ENCODE data around the gene COQ2. TPM values are rescaled to one million over a fixed set of nuclear protein-coding genes. Genes with fewer than 3 reads are reported as not detected.

The COQ2 gene
- polyA plus RNA-seq, 1 experiment = 18.9 TPM

GRCh38 chr4:83267121-83267829 is 17.3 kb downstream of the COQ2 start:
- ChIA-PET CTCF (interaction anchor here (0.5 to 2.3 kb wide), 8 partner anchors 14 to 857 kb away, joined by 3 to 13 read pairs (median 6); no protein-coding TSS in a partner anchor), POLR2A (interaction anchor here (0.9 kb wide), 1 partner anchor 10 kb away, joined by 3 read pairs; no protein-coding TSS in a partner anchor)
- no peak for DNase-seq (ENCODE audit: low read depth, low spot score)
- H3K27ac ChIP-seq (ENCODE audit: low read depth, low read length) = no peak overlapping the region
- H3K4me3 ChIP-seq (ENCODE audit: low read depth, low read length) = no peak overlapping the region
- no peaks in the 10 kb centered on the region for H3K9me3 ChIP-seq (ENCODE audit: control insufficient read depth, insufficient read depth, low read length)
- no peaks in the 10 kb centered on the region for H3K27me3 ChIP-seq (ENCODE audit: control insufficient read depth, insufficient read depth, low read length)
- TF ChIP-seq, protein P1, sequence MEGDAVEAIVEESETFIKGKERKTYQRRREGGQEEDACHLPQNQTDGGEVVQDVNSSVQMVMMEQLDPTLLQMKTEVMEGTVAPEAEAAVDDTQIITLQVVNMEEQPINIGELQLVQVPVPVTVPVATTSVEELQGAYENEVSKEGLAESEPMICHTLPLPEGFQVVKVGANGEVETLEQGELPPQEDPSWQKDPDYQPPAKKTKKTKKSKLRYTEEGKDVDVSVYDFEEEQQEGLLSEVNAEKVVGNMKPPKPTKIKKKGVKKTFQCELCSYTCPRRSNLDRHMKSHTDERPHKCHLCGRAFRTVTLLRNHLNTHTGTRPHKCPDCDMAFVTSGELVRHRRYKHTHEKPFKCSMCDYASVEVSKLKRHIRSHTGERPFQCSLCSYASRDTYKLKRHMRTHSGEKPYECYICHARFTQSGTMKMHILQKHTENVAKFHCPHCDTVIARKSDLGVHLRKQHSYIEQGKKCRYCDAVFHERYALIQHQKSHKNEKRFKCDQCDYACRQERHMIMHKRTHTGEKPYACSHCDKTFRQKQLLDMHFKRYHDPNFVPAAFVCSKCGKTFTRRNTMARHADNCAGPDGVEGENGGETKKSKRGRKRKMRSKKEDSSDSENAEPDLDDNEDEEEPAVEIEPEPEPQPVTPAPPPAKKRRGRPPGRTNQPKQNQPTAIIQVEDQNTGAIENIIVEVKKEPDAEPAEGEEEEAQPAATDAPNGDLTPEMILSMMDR (IDR thresholded peaks at IDR 0.05; ENCODE audit: low read depth, low read length) = no peak

DNA sequence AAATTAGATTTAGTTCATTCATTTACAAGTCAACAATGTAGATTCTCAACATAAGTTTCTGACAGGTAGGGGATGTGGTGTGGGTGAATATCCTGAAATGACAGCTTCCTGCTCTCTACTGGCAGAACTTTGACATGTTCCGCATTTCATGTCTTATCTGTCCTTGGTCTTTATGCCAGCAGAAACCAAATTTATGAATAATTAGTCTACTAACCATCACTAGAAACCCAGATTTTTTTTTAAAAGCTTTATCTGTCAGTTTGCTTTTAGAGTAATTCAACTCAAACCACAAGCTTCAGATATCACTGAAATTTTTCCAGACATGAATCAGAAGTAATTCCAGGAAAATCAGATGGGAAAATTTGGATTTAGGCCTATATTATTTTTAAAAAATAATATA is 17.9 kb downstream of the COQ2 start:
- TF ChIP-seq, protein P1 (IDR thresholded peaks at IDR 0.05; ENCODE audit: low read depth, low read length) = no peak
- Histone ChIP-seq H3K9me3 (ENCODE audit: control insufficient read depth, insufficient read depth, low read length) (no peaks in the 10 kb centered on the region), H3K27ac (ENCODE audit: low read depth, low read length) (no peak overlapping the region), H3K27me3 (ENCODE audit: control insufficient read depth, insufficient read depth, low read length) (no peaks in the 10 kb centered on the region), H3K4me3 (ENCODE audit: low read depth, low read length) (no peak overlapping the region)
- CTCF ChIA-PET = interaction anchor here (0.5 to 2.3 kb wide), 6 partner anchors 13 to 856 kb away, joined by 3 to 12 read pairs (median 4); no protein-coding TSS in a partner anchor
- POLR2A ChIA-PET = interaction anchor here (0.9 kb wide), 1 partner anchor 10 kb away, joined by 3 read pairs; no protein-coding TSS in a partner anchor
- no peak for DNase-seq (ENCODE audit: low read depth, low spot score)

DNA sequence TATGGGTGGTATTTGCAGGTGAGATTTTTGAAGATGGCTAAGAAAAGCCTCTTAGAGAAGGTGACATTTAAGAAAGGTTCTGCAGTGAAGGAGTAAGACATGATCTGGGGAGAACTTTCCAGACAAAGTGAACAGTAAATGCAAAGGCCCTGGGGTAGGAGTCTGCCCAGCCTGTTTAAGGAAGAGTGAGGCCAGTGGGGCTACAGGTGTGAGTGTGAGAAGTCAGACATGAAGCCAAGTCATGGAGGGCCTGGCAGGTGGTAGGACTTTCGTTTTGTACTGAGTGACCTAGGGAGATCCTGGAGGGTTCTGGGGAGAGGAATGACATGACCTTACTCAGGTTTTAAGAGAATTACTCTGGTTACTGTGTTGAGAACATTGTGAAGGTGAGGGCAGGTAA is 21.5 kb downstream of the COQ2 start:
- POLR2A ChIA-PET = no interaction called here
- CTCF ChIA-PET = interaction anchor here (0.7 to 3.3 kb wide), 3 partner anchors 9 to 18 kb away, joined by 3 to 14 read pairs (median 4); no protein-coding TSS in a partner anchor
- H3K4me3 ChIP-seq (ENCODE audit: low read depth, low read length) = no peak overlapping the region

DNA sequence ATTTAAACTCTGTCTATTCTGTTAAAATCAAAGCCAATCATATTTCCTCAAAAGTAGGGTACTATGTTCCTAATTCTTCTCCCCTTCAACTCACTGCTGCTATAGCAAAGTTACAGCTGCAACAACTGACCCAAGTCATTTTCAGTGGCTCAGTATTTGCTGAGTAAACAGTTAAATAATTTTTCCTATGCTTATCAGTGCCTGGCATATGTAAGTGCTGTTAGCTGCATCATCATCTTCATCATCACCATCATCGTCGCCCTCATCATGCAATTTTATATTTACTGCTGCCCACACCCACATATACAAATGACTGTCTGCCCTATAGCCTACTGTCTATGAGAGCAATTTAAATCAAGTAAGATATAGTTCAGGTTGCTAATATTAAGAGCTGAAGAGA is 21.9 kb downstream of the COQ2 start:
- Histone ChIP-seq H3K9me3 (ENCODE audit: control insufficient read depth, insufficient read depth, low read length) (no peaks in the 10 kb centered on the region), H3K27ac (ENCODE audit: low read depth, low read length) (no peak overlapping the region), H3K27me3 (ENCODE audit: control insufficient read depth, insufficient read depth, low read length) (no peaks in the 10 kb centered on the region), H3K4me3 (ENCODE audit: low read depth, low read length) (no peak overlapping the region)
- ChIA-PET CTCF (interaction anchor here (0.7 to 4.1 kb wide), 5 partner anchors 7 to 188 kb away, joined by 3 to 55 read pairs (median 4); no protein-coding TSS in a partner anchor), POLR2A (no interaction called here)
- DNase-seq (ENCODE audit: low read depth, low spot score) = no peak
- TF ChIP-seq, protein P1 (IDR thresholded peaks at IDR 0.05; ENCODE audit: low read depth, low read length) = no peak

More for the DNA sequence above, 21.5 kb downstream of the COQ2 start:
- no peak overlapping the region for H3K27ac ChIP-seq (ENCODE audit: low read depth, low read length)
- TF ChIP-seq, protein P1 (IDR thresholded peaks at IDR 0.05; ENCODE audit: low read depth, low read length) = no peak
- no peaks in the 10 kb centered on the region for H3K9me3 ChIP-seq (ENCODE audit: control insufficient read depth, insufficient read depth, low read length)
- DNase-seq (ENCODE audit: low read depth, low spot score) = no peak
- H3K27me3 ChIP-seq (ENCODE audit: control insufficient read depth, insufficient read depth, low read length) = no peaks in the 10 kb centered on the region

DNA sequence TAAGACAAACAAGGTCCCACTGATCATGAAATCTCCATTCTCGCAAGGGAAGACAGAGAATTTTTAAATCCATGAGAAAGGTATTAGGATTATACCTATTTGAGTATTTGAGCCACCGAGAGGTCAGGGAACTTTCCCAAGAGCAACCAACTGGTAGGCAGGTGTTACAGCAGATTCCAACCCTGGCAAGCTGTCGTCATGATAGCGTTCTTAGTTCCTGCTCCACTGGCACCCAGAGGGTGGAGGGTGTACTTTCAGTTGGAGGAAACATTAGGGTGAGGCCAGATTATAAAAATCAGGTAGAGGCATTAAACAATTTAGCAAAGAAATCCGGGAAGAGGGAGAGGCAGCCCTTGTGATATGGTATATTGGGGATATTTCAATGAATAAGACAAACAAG is 23.3 kb downstream of the COQ2 start:
- Histone ChIP-seq H3K27me3 (ENCODE audit: control insufficient read depth, insufficient read depth, low read length) (no peaks in the 10 kb centered on the region), H3K27ac (ENCODE audit: low read depth, low read length) (no peak overlapping the region), H3K4me3 (ENCODE audit: low read depth, low read length) (no peak overlapping the region), H3K9me3 (ENCODE audit: control insufficient read depth, insufficient read depth, low read length) (no peaks in the 10 kb centered on the region; the same call in 1 of the 2 replicates)
- TF ChIP-seq, protein P1 (IDR thresholded peaks at IDR 0.05; ENCODE audit: low read depth, low read length) = no peak
- POLR2A ChIA-PET = interaction anchor here (0.6 to 0.7 kb wide), 2 partner anchors 151 to 226 kb away, joined by 3 to 4 read pairs; partner anchors contain the start of gene COPS4
- DNase-seq (ENCODE audit: low read depth, low spot score) = no peak
- CTCF ChIA-PET = interaction anchor here (0.7 to 4.1 kb wide), 17 partner anchors 8 to 370 kb away, joined by 3 to 55 read pairs (median 5); partner anchors contain the start of genes COPS4, COQ2 and SEC31A
